Lung (tissue), 12 donors: Measurements from ENCODE around the gene TFF2. TPM values are rescaled to one million over a fixed set of nuclear protein-coding genes. Genes with fewer than 3 reads are reported as not detected.

Source experiments
- ATAC-seq: fragments of 200-7000 bp; cut with Tn5 transposase; one replicate; pipeline ENCODE4 v1.9.1; 2020; ENCODE audit warnings: moderate number of reproducible peaks; ENCODE audit not compliant: insufficient read depth, low FRiP score
- DNase-seq, 3 donors: peaks; one replicate each; pipeline ENCODE4 v3.0.0-alpha.2; 2013 to 2017
- H3K27ac ChIP-seq, 2 donors: one replicate each; pipeline ENCODE4 v1.5.1; 2013; ENCODE audit warnings: mild to moderate bottlenecking in 2 of 2, moderate library complexity in 2 of 2, control low read depth in 1 of 2, inconsistent platforms in 1 of 2, low read depth in 1 of 2, low read length in 1 of 2
- H3K27me3 ChIP-seq, 3 donors: one replicate each; pipeline ENCODE4 v1.5.1; 2013; ENCODE audit warnings: low read length in 2 of 3; ENCODE audit not compliant: control insufficient read depth in 3 of 3, insufficient read depth in 3 of 3
- H3K36me3 ChIP-seq, 4 donors: one replicate each; pipeline ENCODE4 v1.5.1; 2013; ENCODE audit warnings: low read length in 4 of 4, mild to moderate bottlenecking in 1 of 4, moderate library complexity in 1 of 4; ENCODE audit not compliant: control insufficient read depth in 4 of 4, insufficient read depth in 4 of 4
- H3K4me1 ChIP-seq, 5 donors: one replicate each; pipeline ENCODE4 v1.5.1; 2013; ENCODE audit warnings: low read length in 5 of 5, mild to moderate bottlenecking in 2 of 5, moderate library complexity in 1 of 5; ENCODE audit not compliant: control insufficient read depth in 5 of 5, insufficient read depth in 5 of 5
- H3K4me3 ChIP-seq: one replicate; pipeline ENCODE4 v1.5.1; 2013; ENCODE audit warnings: mild to moderate bottlenecking, control low read depth, moderate library complexity
- H3K9ac ChIP-seq, 2 donors: one replicate each; pipeline ENCODE4 v1.5.1; 2013; ENCODE audit warnings: low read length in 2 of 2, control low read depth in 1 of 2; ENCODE audit not compliant: insufficient read depth in 1 of 2
- H3K9me3 ChIP-seq, 4 donors: one replicate each; pipeline ENCODE4 v1.5.1; 2013; ENCODE audit warnings: low read length in 3 of 4, mild to moderate bottlenecking in 1 of 4, moderate library complexity in 1 of 4; ENCODE audit not compliant: control insufficient read depth in 4 of 4, insufficient read depth in 3 of 4
- CTCF ChIP-seq: IDR thresholded peaks from 2 replicates; pipeline ENCODE4 v1.5.1; 2012; ENCODE audit warnings: mild to moderate bottlenecking; ENCODE audit errors: control extremely low read depth, extremely low read depth
- WGBS, 2 donors: extraction: QIAGEN DNeasy Blood & Tissue Kit; methylation state at CpG; one replicate each; pipeline ENCODE4 v1.1.7; 2013; 5-methylcytosine and 5-hydroxymethylcytosine counted together
- polyA plus RNA-seq, 2 donors: library from polyadenylated mRNA; stranded (reverse); fragments of 200-250 nt; gene quantifications; one replicate each; pipeline ENCODE4 v1.2.1, GENCODE V29; 2013
- total RNA-seq, 2 donors: library from RNA; depleted of rRNA in 1 of 2; stranded (reverse); fragments of >200 nt in 1 of 2; gene quantifications; one replicate each; pipeline ENCODE4 v1.2.1, GENCODE V29; 2014 to 2021
- donor health status: control.
- donor health status: control.
- donor health status: Bipolar disorder and iron deficiency.
- donor health status: healthy.
- donor health status: DM: yes; HTN: yes; CAD: no.

Gene TFF2
- total and polyA plus RNA-seq, 4 donors: not detected

GRCh38 chr21:42344631-42345030, 6.2 kb downstream of the TFF2 start:
- no peak for TF ChIP-seq CTCF
- H3K9me3 ChIP-seq: no peaks in the 10 kb centered on the region
- no peak overlapping the region for H3K4me3 ChIP-seq
- DNase-seq (no peak), ATAC-seq (no peak)
- no peaks in the 10 kb centered on the region for H3K36me3 ChIP-seq
- 77 to 85% methylated on average over 4 of the region's 4 CpGs for WGBS, 2 donors
- no peak overlapping the region for H3K9ac ChIP-seq
- H3K27me3 ChIP-seq: peaks cover 0 to 3% (median 0%) of the 10 kb centered on the region in 3 donors
- no peaks in the 10 kb centered on the region for H3K4me1 ChIP-seq
- no peak overlapping the region for H3K27ac ChIP-seq

- no peak for DNase-seq
- no peak for TF ChIP-seq CTCF
- Histone ChIP-seq H3K4me3 (no peak overlapping the region), H3K9ac (no peak overlapping the region), H3K36me3 (no peaks in the 10 kb centered on the region), H3K27me3 (peaks cover 0 to 3% (median 0%) of the 10 kb centered on the region in 3 donors), H3K9me3 (no peaks in the 10 kb centered on the region), H3K27ac (no peak overlapping the region), H3K4me1 (no peaks in the 10 kb centered on the region)
- 86 to 88% methylated on average over 11 of the region's 11 CpGs for WGBS, 2 donors
- no peak for ATAC-seq
These were observed 6.8 kb downstream of the TFF2 start for GRCh38 chr21:42343963-42344510.

- Histone ChIP-seq H3K9me3 (no peaks in the 10 kb centered on the region), H3K36me3 (no peaks in the 10 kb centered on the region), H3K27me3 (peaks cover 0 to 3% (median 0%) of the 10 kb centered on the region in 3 donors), H3K4me3 (no peak overlapping the region), H3K9ac (no peak overlapping the region), H3K4me1 (peaks cover 0 to 3% (median 0%) of the 10 kb centered on the region in 5 donors), H3K27ac (no peak overlapping the region)
- ATAC-seq (no peak), DNase-seq (no peak)
- WGBS, 2 donors: 90 to 92% methylated on average over 6 of the region's 6 CpGs
- TF ChIP-seq CTCF: no peak
These were observed 7.2 kb downstream of the TFF2 start for GRCh38 chr21:42343556-42343955.

- WGBS, 2 donors: 78 to 93% methylated on average over 10 of the region's 10 CpGs
- Histone ChIP-seq H3K9ac (no peak overlapping the region), H3K9me3 (no peaks in the 10 kb centered on the region), H3K27me3 (peaks cover 0 to 3% (median 0%) of the 10 kb centered on the region in 3 donors), H3K4me3 (no peak overlapping the region), H3K4me1 (peaks cover 0 to 8% (median under 1%) of the 10 kb centered on the region in 5 donors), H3K36me3 (no peaks in the 10 kb centered on the region), H3K27ac (no peak overlapping the region)
- no peak for DNase-seq
- ATAC-seq: no peak
- no peak for TF ChIP-seq CTCF
These were observed 7.7 kb downstream of the TFF2 start for GRCh38 chr21:42343101-42343500.
